GM12865 (cell line): ENCODE results near the gene ITPR2.

ENCODE experiments used
- DNase-seq: peaks from one replicate; pipeline ENCODE4 v3.0.0; 2010; ENCODE audit warnings: low read depth
- H3K4me3 ChIP-seq: 2 replicates; pipeline ENCODE4 v1.5.1; 2011; ENCODE audit warnings: mild to moderate bottlenecking, low read depth, low read length, control low read depth
- CTCF ChIP-seq: IDR thresholded peaks from 2 replicates; pipeline ENCODE4 v1.5.1; 2011; ENCODE audit warnings: low read length, control low read depth, low read depth, inconsistent platforms; ENCODE audit not compliant: insufficient read depth; ENCODE audit errors: missing control alignments

The ITPR2 gene

GRCh38 chr12:26643532-26644315, 189.3 kb downstream of the ITPR2 start:
- DNase-seq = no peak
- no peak for TF ChIP-seq CTCF
- H3K4me3 ChIP-seq = no peak overlapping the region

GRCh38 chr12:26642361-26642760, 190.6 kb downstream of the ITPR2 start:
- TF ChIP-seq CTCF = no peak
- no peak for DNase-seq
- H3K4me3 ChIP-seq = no peak overlapping the region

DNA sequence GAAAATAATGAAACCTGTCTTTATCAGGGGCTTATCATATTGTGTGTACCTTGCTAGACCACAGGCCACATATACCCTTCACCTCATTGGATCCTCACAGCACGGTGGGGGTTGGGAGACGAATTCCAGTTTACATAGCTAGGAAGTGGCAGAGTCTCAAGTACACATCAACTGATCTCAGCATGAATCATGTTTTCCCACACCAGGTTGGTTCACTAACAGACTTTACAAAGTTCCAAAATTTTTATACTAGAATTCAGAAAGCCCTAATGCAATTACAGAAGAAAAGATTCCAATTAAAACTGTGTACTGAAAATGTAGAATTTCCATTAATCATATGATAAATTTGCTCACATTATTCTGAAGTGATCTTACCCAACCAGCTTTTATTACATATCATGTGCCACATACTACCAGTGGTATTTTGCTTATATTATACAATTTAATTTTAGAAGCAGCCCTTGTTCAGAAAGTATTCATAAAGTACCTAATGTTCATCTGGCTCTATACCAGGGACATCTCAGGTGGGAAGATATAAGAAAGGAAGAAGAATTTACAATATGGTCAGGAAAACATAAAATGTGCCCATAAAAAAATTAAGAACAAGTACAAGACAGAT, 196.2 kb downstream of the ITPR2 start:
- no peak for TF ChIP-seq CTCF
- no peak for DNase-seq
- no peak overlapping the region for H3K4me3 ChIP-seq

- no peak overlapping the region for H3K4me3 ChIP-seq
- DNase-seq = no peak
- no peak for TF ChIP-seq CTCF
Observed at GRCh38 chr12:26633591-26634210, 199.3 kb downstream of the ITPR2 start.

DNA sequence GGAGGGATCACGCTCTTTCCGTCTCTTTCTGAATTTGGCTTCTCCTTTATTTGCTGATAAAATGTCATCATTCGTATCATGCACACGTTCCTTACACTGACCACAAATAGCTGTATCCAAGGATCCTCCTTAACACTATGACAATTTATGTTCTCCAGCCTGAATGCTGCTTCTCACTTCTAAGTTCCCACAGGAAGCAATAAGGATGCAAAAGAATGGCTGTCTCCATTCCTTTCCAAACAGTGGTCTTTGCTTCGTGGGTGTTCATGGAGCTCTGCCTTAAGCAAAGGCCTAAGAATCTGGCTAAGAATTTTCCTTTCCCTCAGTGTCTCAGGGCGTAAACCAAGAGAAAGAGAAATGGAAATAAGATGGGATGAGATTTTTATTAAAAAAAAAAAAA, 200.2 kb downstream of the ITPR2 start:
- no peak overlapping the region for H3K4me3 ChIP-seq
- TF ChIP-seq CTCF = no peak
- DNase-seq = no peak

GRCh38 chr12:26631846-26632245, 201.1 kb downstream of the ITPR2 start:
- TF ChIP-seq CTCF = no peak
- H3K4me3 ChIP-seq = no peak overlapping the region
- DNase-seq = no peak
